Skin epidermis (tissue), 12 donors: Measurements from ENCODE around the gene CORO6.

Experiments used
- H3K27ac ChIP-seq, 21 experiments: fragments of 200-600 bp; sonication (generic) in 11 of 21; one replicate each; pipeline ENCODE4 v1.5.0; 2020; ENCODE audit warnings: mild to moderate bottlenecking in 3 of 21, inconsistent platforms in 2 of 21, moderate library complexity in 2 of 21
- H3K4me3 ChIP-seq, 7 experiments: fragments of 200-600 bp; sonication (generic) in 2 of 7; one replicate each; pipeline ENCODE4 v1.5.0; 2020; ENCODE audit warnings: inconsistent platforms in 2 of 7, mild to moderate bottlenecking in 2 of 7, moderate library complexity in 1 of 7

CORO6 gene

GRCh38 chr17:29640981-29641642 is 18.4 kb upstream of the CORO6 start:
- H3K27ac ChIP-seq: peak overlapping the region in 9 of 21 experiments; percentile 11 to 72 (median 41)
- no peak overlapping the region for H3K4me3 ChIP-seq

- H3K4me3 ChIP-seq: no peak overlapping the region
- peak overlapping the region in 15 of 21 experiments; percentile 12 to 72 (median 41) for H3K27ac ChIP-seq
Measured at GRCh38 chr17:29640413-29640812, 17.7 kb upstream of the CORO6 start.

- Histone ChIP-seq H3K4me3 (no peak overlapping the region), H3K27ac (no peak overlapping the region)
Measured at GRCh38 chr17:29633886-29634285, 11.2 kb upstream of the CORO6 start.

GRCh38 chr17:29630630-29631193 is 8.0 kb upstream of the CORO6 start:
- H3K27ac ChIP-seq: no peak overlapping the region

GRCh38 chr17:29629839-29630238 is 7.1 kb upstream of the CORO6 start:
- Histone ChIP-seq H3K27ac (no peak overlapping the region), H3K4me3 (no peak overlapping the region)

More at GRCh38 chr17:29630630-29631193, 8.0 kb upstream of the CORO6 start:
- no peak overlapping the region for H3K4me3 ChIP-seq

GRCh38 chr17:29628644-29629043 is 5.9 kb upstream of the CORO6 start:
- H3K27ac ChIP-seq: no peak overlapping the region
- H3K4me3 ChIP-seq: no peak overlapping the region

GRCh38 chr17:29627951-29628350 is 5.2 kb upstream of the CORO6 start:
- Histone ChIP-seq H3K4me3 (no peak overlapping the region), H3K27ac (no peak overlapping the region)

- no peak overlapping the region for H3K4me3 ChIP-seq
- peak overlapping the region in 3 of 21 experiments; percentile 8 to 49 (median 31) for H3K27ac ChIP-seq
Measured at GRCh38 chr17:29625037-29625750, 2.5 kb upstream of the CORO6 start.

GRCh38 chr17:29624586-29624985 is 1.9 kb upstream of the CORO6 start:
- H3K27ac ChIP-seq: peak overlapping the region in 3 of 21 experiments; percentile 8 to 49 (median 31)
- H3K4me3 ChIP-seq: no peak overlapping the region

GRCh38 chr17:29623283-29623647 is 553 bp upstream of the CORO6 start:
- Histone ChIP-seq H3K4me3 (peak overlapping the region in 3 of 7 experiments; percentile 50 to 56 (median 53)), H3K27ac (peak overlapping the region in 2 of 21 experiments; percentile 44 to 55)

GRCh38 chr17:29621751-29622194 is 939 bp downstream of the CORO6 start:
- peak overlapping the region in 2 of 21 experiments; percentile 17 to 25 for H3K27ac ChIP-seq
- H3K4me3 ChIP-seq: peak overlapping the region in 6 of 7 experiments; percentile 47 to 56 (median 52)

GRCh38 chr17:29620779-29621500 is 1.8 kb downstream of the CORO6 start:
- H3K27ac ChIP-seq: no peak overlapping the region
- H3K4me3 ChIP-seq: no peak overlapping the region

- Histone ChIP-seq H3K4me3 (no peak overlapping the region), H3K27ac (no peak overlapping the region)
Measured at GRCh38 chr17:29620271-29620670, 2.4 kb downstream of the CORO6 start.

GRCh38 chr17:29619251-29619650 is 3.5 kb downstream of the CORO6 start:
- Histone ChIP-seq H3K4me3 (no peak overlapping the region), H3K27ac (no peak overlapping the region)

- Histone ChIP-seq H3K27ac (peak overlapping the region in 3 of 21 experiments; percentile 0 to 71 (median 14)), H3K4me3 (peak overlapping the region in 5 of 7 experiments; percentile 10 to 44 (median 35))
Measured at GRCh38 chr17:29618272-29619065, 4.2 kb downstream of the CORO6 start.

GRCh38 chr17:29617481-29618271 is 5.0 kb downstream of the CORO6 start:
- Histone ChIP-seq H3K4me3 (peak overlapping the region; percentile 10 to 44 (median 30)), H3K27ac (peak overlapping the region in 12 of 21 experiments; percentile 0 to 72 (median 38))

GRCh38 chr17:29617125-29617480 is 5.6 kb downstream of the CORO6 start:
- Histone ChIP-seq H3K4me3 (peak overlapping the region; percentile 10 to 44 (median 30)), H3K27ac (peak overlapping the region in 3 of 21 experiments; percentile 47 to 72 (median 71))

GRCh38 chr17:29616300-29617048 is 6.2 kb downstream of the CORO6 start:
- Histone ChIP-seq H3K27ac (no peak overlapping the region), H3K4me3 (peak overlapping the region; percentile 4 to 44 (median 24))
